MCF 10A (cell line): ENCODE results near the gene CLIP4. TPM values are rescaled to one million over a fixed set of nuclear protein-coding genes. Genes with fewer than 3 reads are reported as not detected.

ENCODE experiments used
- BruUV-seq: library from RNA; stranded (reverse); fragments of 400-500 nt; replicated peaks from 2 replicates; lab custom pipeline; 2021; lab: Mats Ljungman, UMichigan
- CTCF ChIA-PET: fragments of 300-600 bp; sonication (Branson Sonifier 250); formaldehyde crosslinking; extraction: SDS; loops from one replicate; lab custom pipeline; 2021; ENCODE audit warnings: antibody characterized with exemption, inconsistent platforms; lab: Yijun Ruan, JAX
- POLR2A ChIA-PET: fragments of 300-600, 350-650 bp; sonication (Branson Sonifier 250); formaldehyde crosslinking; extraction: SDS; loops from one replicate; lab custom pipeline; 2020; ENCODE audit warnings: antibody characterized with exemption, inconsistent platforms; lab: Yijun Ruan, JAX
- DNase-seq: peaks from one replicate; pipeline ENCODE4 v3.0.0-alpha.2; 2018; ENCODE audit not compliant: unreplicated experiment
- H3K27ac Mint-ChIP-seq: one replicate; pipeline ENCODE4 v1.8.0; 2022; ENCODE audit warnings: mild to moderate bottlenecking, low read depth, mixed read lengths; ENCODE audit not compliant: unreplicated experiment
- H3K27me3 Mint-ChIP-seq: one replicate; pipeline ENCODE4 v1.8.0; 2022; ENCODE audit warnings: mixed read lengths; ENCODE audit not compliant: insufficient read depth, unreplicated experiment
- H3K36me3 Mint-ChIP-seq: one replicate; pipeline ENCODE4 v1.8.0; 2022; ENCODE audit warnings: mild to moderate bottlenecking, moderate library complexity, mixed read lengths; ENCODE audit not compliant: insufficient read depth, unreplicated experiment
- H3K4me1 Mint-ChIP-seq: one replicate; pipeline ENCODE4 v1.8.0; 2022; ENCODE audit warnings: mixed read lengths; ENCODE audit not compliant: insufficient read depth, unreplicated experiment
- H3K4me3 Mint-ChIP-seq: one replicate; pipeline ENCODE4 v1.8.0; 2022; ENCODE audit warnings: mild to moderate bottlenecking, moderate library complexity, mixed read lengths; ENCODE audit not compliant: unreplicated experiment
- H3K9me3 Mint-ChIP-seq: one replicate; pipeline ENCODE4 v1.8.0; 2022; ENCODE audit warnings: mixed read lengths; ENCODE audit not compliant: unreplicated experiment
- CTCF ChIP-seq: fragments of 200-600 bp; IDR thresholded peaks from one replicate; pipeline ENCODE4 v1.8.0; 2022; ENCODE audit warnings: antibody characterized with exemption, mild to moderate bottlenecking; ENCODE audit not compliant: unreplicated experiment
- intact Hi-C: fragments of 100-400 bp; cut with micrococcal nuclease; formaldehyde crosslinking; loops from 2 replicates; pipeline ENCODE4 v1.14.1; 2022
- total RNA-seq: library from RNA; stranded (reverse); gene quantifications from 2 replicates; pipeline ENCODE4 v1.2.3, GENCODE V29; 2022

CLIP4 gene
- total RNA-seq, 1 experiment from 2014 or later, result 77.8 TPM

GRCh38 chr2:29202819-29203495 lies 87.7 kb downstream of the CLIP4 start:
- H3K36me3 Mint-ChIP-seq, result peaks cover 31% of the 10 kb centered on the region
- intact Hi-C loops, result no loop called here
- ChIA-PET CTCF (interaction anchor here (0.6 to 1.1 kb wide), 2 partner anchors 9 to 913 kb away, joined by 3 read pairs; no protein-coding TSS in a partner anchor), POLR2A (interaction anchor here (0.6 to 0.8 kb wide), 2 partner anchors 57 to 708 kb away, joined by 3 read pairs; no protein-coding TSS in a partner anchor)
- TF ChIP-seq CTCF, result no peak
- H3K4me1 Mint-ChIP-seq, result no peaks in the 10 kb centered on the region
- no peaks in the 10 kb centered on the region for H3K9me3 Mint-ChIP-seq
- no TSS peak for BruUV-seq
- H3K4me3 Mint-ChIP-seq, result no peak overlapping the region
- DNase-seq, result no peak
- H3K27me3 Mint-ChIP-seq, result no peaks in the 10 kb centered on the region
- no peak overlapping the region for H3K27ac Mint-ChIP-seq

- ChIA-PET POLR2A (no interaction called here), CTCF (interaction anchor here (1.3 to 1.5 kb wide), 2 partner anchors 9 to 248 kb away, joined by 3 to 5 read pairs; no protein-coding TSS in a partner anchor)
- BruUV-seq, result no TSS peak
- no peak overlapping the region for H3K27ac Mint-ChIP-seq
- no peak for DNase-seq
- peaks cover 33% of the 10 kb centered on the region for H3K36me3 Mint-ChIP-seq
- H3K27me3 Mint-ChIP-seq, result no peaks in the 10 kb centered on the region
- no peak overlapping the region for H3K4me3 Mint-ChIP-seq
- no peaks in the 10 kb centered on the region for H3K9me3 Mint-ChIP-seq
- H3K4me1 Mint-ChIP-seq, result peaks cover 9% of the 10 kb centered on the region
- no peak for TF ChIP-seq CTCF
- intact Hi-C loops, result no loop called here
Measured at GRCh38 chr2:29206941-29207340, 91.7 kb downstream of the CLIP4 start.

- no TSS peak for BruUV-seq
- CTCF ChIA-PET, result interaction anchor here (1.3 to 1.8 kb wide), 4 partner anchors 10 to 249 kb away, joined by 3 to 7 read pairs (median 5); no protein-coding TSS in a partner anchor
- Mint-ChIP-seq H3K27me3 (no peaks in the 10 kb centered on the region), H3K27ac (no peak overlapping the region), H3K4me3 (no peak overlapping the region), H3K4me1 (peaks cover 9% of the 10 kb centered on the region), H3K9me3 (no peaks in the 10 kb centered on the region), H3K36me3 (peaks cover 30% of the 10 kb centered on the region)
- intact Hi-C loops, result no loop called here
- DNase-seq, result no peak
- no peak for TF ChIP-seq CTCF
- POLR2A ChIA-PET, result no interaction called here
Measured at GRCh38 chr2:29207352-29208148, 92.3 kb downstream of the CLIP4 start.

GRCh38 chr2:29209551-29209950 lies 94.3 kb downstream of the CLIP4 start:
- no peaks in the 10 kb centered on the region for H3K9me3 Mint-ChIP-seq
- BruUV-seq, result no TSS peak
- H3K27me3 Mint-ChIP-seq, result no peaks in the 10 kb centered on the region
- intact Hi-C loops, result no loop called here
- ChIA-PET POLR2A (no interaction called here), CTCF (interaction anchor here (1.8 kb wide), 1 partner anchor 10 kb away, joined by 5 read pairs; no protein-coding TSS in a partner anchor)
- H3K4me3 Mint-ChIP-seq, result no peak overlapping the region
- H3K27ac Mint-ChIP-seq, result no peak overlapping the region
- no peak for TF ChIP-seq CTCF
- peaks cover 24% of the 10 kb centered on the region for H3K36me3 Mint-ChIP-seq
- DNase-seq, result no peak
- H3K4me1 Mint-ChIP-seq, result peaks cover 9% of the 10 kb centered on the region
